ENCODE data around the gene LYPD6B.
A peak's percentile ranks its signal among the peaks of the same experiment; 100 is the strongest.

LYPD6B gene

GRCh38 chr2:149161481-149162225 is 123.2 kb downstream of the LYPD6B start:
- DNase-seq (ENCODE audit: low spot score), result peak; percentile 49

- DNase-seq (ENCODE audit: low spot score), result no peak
Observed at GRCh38 chr2:149164296-149164695, 125.8 kb downstream of the LYPD6B start.

GRCh38 chr2:149164827-149165226 is 126.3 kb downstream of the LYPD6B start:
- DNase-seq (ENCODE audit: low spot score), result no peak

- no peak for DNase-seq (ENCODE audit: low spot score)
Observed at GRCh38 chr2:149167001-149167780, 128.7 kb downstream of the LYPD6B start.

GRCh38 chr2:149167941-149168340 is 129.4 kb downstream of the LYPD6B start:
- DNase-seq (ENCODE audit: low spot score), result no peak

- DNase-seq (ENCODE audit: low spot score), result no peak
Observed at GRCh38 chr2:149169656-149170055, 131.2 kb downstream of the LYPD6B start.

- no peak for DNase-seq (ENCODE audit: low spot score)
Observed at GRCh38 chr2:149170156-149170555, 131.7 kb downstream of the LYPD6B start.

- DNase-seq (ENCODE audit: low spot score), result no peak
Observed at GRCh38 chr2:149170911-149171310, 132.4 kb downstream of the LYPD6B start.

GRCh38 chr2:149173220-149173619 is 134.7 kb downstream of the LYPD6B start:
- DNase-seq (ENCODE audit: low spot score), result no peak

- no peak for DNase-seq (ENCODE audit: low spot score)
Observed at GRCh38 chr2:149175956-149176355, 137.5 kb downstream of the LYPD6B start.

- DNase-seq (ENCODE audit: low spot score), result no peak
Observed at GRCh38 chr2:149178612-149179011, 140.1 kb downstream of the LYPD6B start.

GRCh38 chr2:149180226-149180875 is 141.9 kb downstream of the LYPD6B start:
- no peak for DNase-seq (ENCODE audit: low spot score)

- no peak for DNase-seq (ENCODE audit: low spot score)
Observed at GRCh38 chr2:149183187-149183586, 144.7 kb downstream of the LYPD6B start.

- DNase-seq (ENCODE audit: low spot score), result no peak
Observed at GRCh38 chr2:149184991-149185390, 146.5 kb downstream of the LYPD6B start.

- no peak for DNase-seq (ENCODE audit: low spot score)
Observed at GRCh38 chr2:149185942-149186490, 147.5 kb downstream of the LYPD6B start.

GRCh38 chr2:149187057-149187456 is 148.6 kb downstream of the LYPD6B start:
- no peak for DNase-seq (ENCODE audit: low spot score)

GRCh38 chr2:149188291-149188690 is 149.8 kb downstream of the LYPD6B start:
- DNase-seq (ENCODE audit: low spot score), result no peak

GRCh38 chr2:149189769-149190168 is 151.3 kb downstream of the LYPD6B start:
- DNase-seq (ENCODE audit: low spot score), result no peak

GRCh38 chr2:149191915-149192314 is 153.4 kb downstream of the LYPD6B start:
- no peak for DNase-seq (ENCODE audit: low spot score)

- DNase-seq (ENCODE audit: low spot score), result no peak
Observed at GRCh38 chr2:149192427-149192826, 153.9 kb downstream of the LYPD6B start.

- no peak for DNase-seq (ENCODE audit: low spot score)
Observed at GRCh38 chr2:149200109-149200520, 161.6 kb downstream of the LYPD6B start.

GRCh38 chr2:149204686-149205085 is 166.2 kb downstream of the LYPD6B start:
- DNase-seq (ENCODE audit: low spot score), result no peak

GRCh38 chr2:149205143-149205542 is 166.6 kb downstream of the LYPD6B start:
- no peak for DNase-seq (ENCODE audit: low spot score)
